ENCODE measurements around the gene WWC2.
"Not testable (repeated sequence)": the region's sequence is repeated elsewhere in the genome, so short reads cannot be mapped to it uniquely, and the experiment has no call there.

Gene WWC2

GRCh38 chr4:183291070-183291469 is 192.0 kb downstream of the WWC2 start:
- no peak for DNase-seq (ENCODE audit: low read depth in 2 of 2, low spot score in 1 of 2)

GRCh38 chr4:183295711-183296110 is 196.7 kb downstream of the WWC2 start:
- no peak for DNase-seq (ENCODE audit: low read depth in 2 of 2, low spot score in 1 of 2)

- DNase-seq (ENCODE audit: low read depth in 2 of 2, low spot score in 1 of 2), result no peak
Observed at GRCh38 chr4:183297675-183298074, 198.6 kb downstream of the WWC2 start.

- no peak for DNase-seq (ENCODE audit: low read depth in 2 of 2, low spot score in 1 of 2)
Observed at GRCh38 chr4:183299464-183299863, 200.4 kb downstream of the WWC2 start.

- no peak for DNase-seq (ENCODE audit: low read depth in 2 of 2, low spot score in 1 of 2)
Observed at GRCh38 chr4:183300070-183300469, 201.0 kb downstream of the WWC2 start.

DNA sequence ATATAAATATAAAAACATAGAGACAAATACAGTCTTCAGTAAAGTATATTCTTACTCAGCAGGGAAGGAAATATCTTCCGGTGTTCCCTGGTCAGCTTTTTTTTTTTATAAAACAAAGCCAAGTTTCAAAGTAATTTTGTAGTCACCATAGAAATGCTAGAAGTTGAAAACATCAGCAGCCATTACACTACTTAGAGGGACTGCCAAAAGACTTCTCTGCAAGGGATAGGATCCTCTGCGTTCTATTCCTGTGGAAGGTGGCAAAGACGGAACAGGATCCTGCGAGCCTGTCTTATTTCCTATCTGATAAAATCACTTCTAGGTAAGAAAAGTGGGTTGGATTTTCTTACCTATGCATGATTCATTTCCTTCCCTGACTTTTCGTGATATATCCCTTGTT is 201.6 kb downstream of the WWC2 start:
- no peak for DNase-seq (ENCODE audit: low read depth in 2 of 2, low spot score in 1 of 2)

DNA sequence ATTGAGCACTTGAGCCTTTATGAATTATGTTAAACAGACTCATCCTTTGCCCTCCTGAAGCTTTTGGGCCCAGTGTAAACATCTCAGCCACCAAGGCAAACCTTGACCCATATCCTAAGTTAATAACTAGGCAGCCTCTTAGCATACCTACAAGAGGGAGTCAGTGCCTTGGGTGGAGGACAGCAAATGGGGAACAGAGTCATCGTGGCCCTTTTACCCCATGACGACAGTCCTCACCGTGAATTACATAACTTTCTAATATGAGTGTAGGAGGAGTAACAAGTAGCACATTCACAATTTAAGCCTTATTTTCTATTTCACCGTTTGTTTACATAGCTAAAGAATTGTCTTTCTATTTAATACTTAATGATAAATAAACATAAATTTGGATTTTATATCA is 204.2 kb downstream of the WWC2 start:
- no peak for DNase-seq (ENCODE audit: low read depth in 2 of 2, low spot score in 1 of 2)

GRCh38 chr4:183304067-183304466 is 205.0 kb downstream of the WWC2 start:
- DNase-seq (ENCODE audit: low read depth in 2 of 2, low spot score in 1 of 2), result no peak

- DNase-seq (ENCODE audit: low read depth in 2 of 2, low spot score in 1 of 2), result no peak
Observed at GRCh38 chr4:183304538-183304937, 205.5 kb downstream of the WWC2 start.

DNA sequence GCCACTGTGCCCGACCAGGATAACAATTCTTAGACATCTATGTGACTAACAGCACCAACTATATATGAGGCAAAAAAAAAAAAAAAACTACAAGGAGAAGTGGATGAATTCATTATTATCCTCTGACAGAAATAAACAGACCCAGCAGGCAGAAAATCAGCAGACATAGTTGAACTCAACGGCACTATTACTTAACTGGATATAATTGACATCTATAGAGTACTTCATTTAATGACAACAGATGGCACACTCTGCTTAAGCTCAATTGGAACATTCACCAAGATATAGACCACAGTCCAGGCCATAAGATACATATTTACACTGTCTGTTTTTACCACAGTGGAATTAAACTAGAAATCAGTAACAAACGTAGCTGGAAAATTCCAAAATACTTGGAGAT is 207.8 kb downstream of the WWC2 start:
- no peak for DNase-seq (ENCODE audit: low read depth in 2 of 2, low spot score in 1 of 2)

DNA sequence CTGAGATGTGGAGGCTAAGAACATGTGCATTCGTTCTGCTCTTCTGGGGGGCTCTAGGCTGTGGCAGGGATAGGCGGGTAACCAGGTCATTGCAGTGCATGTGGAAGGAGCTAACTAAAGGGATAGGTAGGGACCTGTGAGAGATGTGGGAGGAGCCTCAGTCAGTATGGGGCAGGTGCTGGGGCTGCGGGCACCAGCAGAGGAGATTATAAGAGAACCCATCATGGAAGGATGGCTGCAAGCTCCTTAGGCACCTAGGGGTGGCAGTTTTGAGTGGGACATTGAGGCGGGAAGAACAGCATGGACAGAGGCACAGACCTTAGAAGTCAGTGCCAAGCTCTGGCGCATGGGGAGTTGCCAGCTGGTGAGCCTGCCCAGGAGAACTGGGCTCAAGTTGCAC is 213.8 kb downstream of the WWC2 start:
- no peak for DNase-seq (ENCODE audit: low read depth in 2 of 2, low spot score in 1 of 2)

GRCh38 chr4:183314336-183314735 is 215.3 kb downstream of the WWC2 start:
- no peak for DNase-seq (ENCODE audit: low read depth in 2 of 2, low spot score in 1 of 2)

DNA sequence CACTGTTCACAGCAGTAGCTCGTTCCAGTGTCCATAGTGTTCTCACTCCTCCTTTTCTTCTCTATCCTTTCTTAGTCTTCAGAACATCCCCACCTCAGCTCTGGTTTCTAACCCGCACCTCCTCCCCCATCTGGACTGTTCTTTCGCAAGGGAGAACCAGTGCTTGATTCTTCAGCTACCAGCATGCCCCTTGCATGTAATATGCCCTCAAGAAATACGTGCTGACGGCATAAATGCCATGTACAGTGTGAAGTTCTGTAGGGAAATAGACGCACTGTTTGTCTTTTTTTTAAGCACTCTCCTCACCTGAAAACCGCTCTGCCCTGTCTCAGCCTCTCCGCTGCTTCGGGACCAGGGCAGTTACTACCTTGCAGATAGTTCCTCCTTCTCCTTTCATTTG is 215.7 kb downstream of the WWC2 start:
- DNase-seq (ENCODE audit: low read depth in 2 of 2, low spot score in 1 of 2), result no peak

DNA sequence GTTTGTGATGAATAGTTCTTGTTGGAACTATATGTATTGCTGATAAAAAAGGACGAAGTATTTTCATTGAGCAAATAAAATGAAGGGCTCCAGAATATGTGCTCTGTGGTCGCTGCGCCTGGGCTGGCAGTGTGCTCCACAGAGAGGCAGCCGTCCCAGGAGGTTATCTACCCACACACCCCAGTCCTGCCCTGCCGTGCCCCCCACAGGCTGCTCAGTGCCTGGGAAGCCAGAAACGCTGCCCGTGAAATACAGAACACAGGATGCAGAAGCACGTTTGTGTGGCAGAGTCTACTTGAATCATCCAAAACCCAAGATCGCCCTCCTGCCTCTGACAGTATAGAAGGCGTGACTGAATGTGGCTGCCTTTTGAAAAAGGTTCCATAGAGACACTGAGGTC is 219.6 kb downstream of the WWC2 start:
- DNase-seq (ENCODE audit: low read depth in 2 of 2, low spot score in 1 of 2), result no peak

- DNase-seq (ENCODE audit: low read depth in 2 of 2, low spot score in 1 of 2), result no peak
Observed at GRCh38 chr4:183320211-183321059, 221.4 kb downstream of the WWC2 start, which contains the start of gene CLDN22. CLDN22 (minus strand) TSS chr4:183320276; CDS start chr4:183320218, 58 bp downstream.

DNA sequence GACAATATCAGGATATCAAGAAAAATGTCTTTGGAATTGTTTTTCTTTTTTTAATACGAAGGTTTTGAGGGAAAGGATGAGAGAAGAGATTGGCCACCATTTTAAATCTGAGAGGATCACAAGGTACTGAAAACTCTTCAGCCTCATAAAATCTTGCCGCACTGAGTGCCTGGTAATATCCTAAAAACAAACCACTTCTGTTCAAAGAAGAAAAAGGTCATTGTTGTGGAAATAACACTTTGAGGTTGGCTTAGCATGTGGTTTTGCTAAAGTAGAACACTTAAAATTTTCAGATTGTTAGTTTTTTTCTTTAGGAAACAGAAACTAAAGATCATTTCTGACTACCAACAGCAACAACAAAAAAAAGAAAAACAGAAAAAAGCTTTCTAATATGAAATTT is 222.0 kb downstream of the WWC2 start:
- DNase-seq (ENCODE audit: low read depth in 2 of 2, low spot score in 1 of 2), result no peak

DNA sequence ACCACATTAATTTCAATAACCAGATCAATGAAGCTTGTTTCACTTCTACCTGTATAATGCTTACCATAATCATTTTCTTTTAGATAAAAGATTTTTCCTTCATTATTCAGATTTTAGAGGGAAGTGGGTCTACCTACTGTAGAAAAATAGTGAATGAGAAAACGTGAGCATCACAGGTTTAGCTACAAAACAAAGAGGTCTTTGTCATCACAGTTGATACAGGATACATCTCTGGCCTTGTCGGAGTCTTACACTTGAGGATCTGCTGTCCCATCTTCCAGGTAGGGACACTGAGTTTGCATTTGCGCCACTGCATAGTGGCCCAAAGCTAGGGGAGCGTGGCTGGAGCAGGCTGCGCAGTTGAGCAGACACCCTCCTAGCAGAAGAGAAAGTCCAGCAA is 222.5 kb downstream of the WWC2 start:
- DNase-seq (ENCODE audit: low read depth in 2 of 2, low spot score in 1 of 2), result no peak

DNA sequence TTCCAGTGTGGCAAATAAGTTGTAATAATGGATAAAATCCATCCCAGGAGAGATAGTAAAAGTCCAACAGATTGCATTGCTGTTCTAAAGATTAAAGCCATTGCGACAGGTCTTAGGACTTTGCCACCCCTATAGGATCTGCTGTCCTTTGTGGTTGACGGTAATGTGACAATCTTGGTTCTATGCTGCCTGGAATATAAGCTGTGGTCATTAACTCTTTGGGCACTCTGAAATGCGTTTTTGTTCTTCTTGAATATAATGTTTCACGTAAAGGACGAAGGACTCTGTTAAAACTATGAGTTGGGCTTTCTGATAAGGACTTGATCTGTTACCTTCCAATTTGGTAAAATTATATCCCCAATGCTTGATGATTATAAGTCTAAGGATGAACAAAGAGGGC is 223.3 kb downstream of the WWC2 start, which contains the start of gene CLDN24:
TSS of gene CLDN24 (minus strand) at position 101 of the 400 bp plus-strand sequence. CDS start at position 101, 0 bp downstream.
- no peak for DNase-seq (ENCODE audit: low read depth in 2 of 2, low spot score in 1 of 2)

DNA sequence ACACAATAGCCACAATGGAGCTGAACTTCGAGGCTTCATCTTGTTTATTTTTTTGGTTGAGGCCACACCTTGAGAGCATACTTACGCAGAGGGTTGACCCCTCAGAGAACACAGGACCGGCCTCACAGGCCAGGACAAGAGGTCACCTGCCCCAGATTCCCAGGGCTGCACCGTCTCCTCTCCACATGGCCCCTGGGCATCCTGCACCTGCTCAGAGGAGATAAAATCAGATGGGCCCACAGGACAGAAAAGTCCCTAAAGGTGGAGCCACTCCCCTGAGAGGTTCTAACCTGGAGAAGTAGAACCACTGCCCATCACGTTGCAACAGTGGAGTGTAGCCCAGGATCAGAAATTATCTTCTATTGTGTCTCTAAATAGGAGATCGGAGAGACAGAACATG is 224.2 kb downstream of the WWC2 start:
- DNase-seq (ENCODE audit: low read depth in 2 of 2, low spot score in 1 of 2), result no peak

GRCh38 chr4:183324056-183324455 is 225.0 kb downstream of the WWC2 start:
- not testable (repeated sequence) for DNase-seq (ENCODE audit: low read depth in 2 of 2, low spot score in 1 of 2)

DNA sequence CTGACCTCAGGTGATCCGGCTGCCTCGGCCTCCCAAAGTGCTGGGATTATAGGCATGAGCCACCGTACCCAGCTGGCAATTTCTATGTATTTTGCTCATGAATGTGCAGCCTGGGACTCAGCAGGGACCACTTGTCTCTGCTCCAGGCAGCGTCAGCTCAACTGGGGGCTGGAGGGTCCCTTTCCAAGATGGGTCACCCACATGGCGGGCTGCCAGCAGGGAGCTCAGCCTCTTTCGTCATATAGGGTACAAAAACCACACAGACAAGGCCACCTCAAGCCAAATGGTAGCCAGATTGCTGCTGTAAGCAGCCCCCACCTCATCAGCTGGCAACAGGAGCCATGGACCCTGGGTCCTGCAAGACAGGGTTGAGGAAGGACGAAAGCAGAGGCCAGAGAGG is 225.6 kb downstream of the WWC2 start:
- no peak for DNase-seq (ENCODE audit: low read depth in 2 of 2, low spot score in 1 of 2)

DNA sequence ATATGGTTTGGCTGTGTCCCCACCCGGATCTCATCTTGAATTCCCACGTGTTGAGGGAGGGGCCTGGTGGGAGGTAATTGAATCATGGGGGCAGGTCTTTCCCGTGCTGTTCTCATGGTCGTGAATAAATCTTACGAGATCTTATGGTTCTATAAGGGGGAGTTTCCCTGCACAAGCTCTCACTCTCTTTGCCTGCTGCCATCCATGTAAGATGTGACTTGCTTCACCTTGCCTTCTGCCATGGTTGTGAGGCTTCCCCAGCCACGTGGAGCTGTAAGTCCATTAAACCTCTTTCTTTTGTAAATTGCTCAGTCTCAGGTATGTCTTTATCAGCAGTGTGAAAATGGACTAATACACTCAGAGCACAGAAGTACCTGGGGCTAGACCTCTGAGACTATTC is 227.3 kb downstream of the WWC2 start:
- not testable (repeated sequence) for DNase-seq (ENCODE audit: low read depth in 2 of 2, low spot score in 1 of 2)

- no peak for DNase-seq (ENCODE audit: low read depth in 2 of 2, low spot score in 1 of 2)
Observed at GRCh38 chr4:183326853-183327252, 227.8 kb downstream of the WWC2 start.
